ENCODE results near the gene GALNT10.

GALNT10 gene

DNA sequence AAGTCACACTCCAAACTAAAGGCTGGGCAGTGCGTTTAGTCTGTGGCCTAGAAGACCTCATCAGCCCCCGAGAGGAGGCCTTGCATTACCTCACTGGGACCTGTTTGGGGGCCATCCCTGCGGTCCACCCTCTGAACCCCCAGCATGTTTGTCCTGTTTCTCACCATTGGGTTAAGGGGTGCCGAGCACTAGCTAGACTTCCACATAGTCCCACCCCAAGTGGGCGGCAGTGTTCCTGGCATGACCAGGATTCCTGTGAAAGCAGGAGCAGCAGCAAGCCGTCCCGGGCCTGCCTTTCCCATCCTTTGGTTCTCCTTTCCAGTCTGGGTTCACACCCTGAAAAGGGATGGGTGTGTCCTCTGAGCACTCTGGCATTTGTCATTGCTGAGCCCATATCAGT is 228.7 kb downstream of the GALNT10 start:
- no peak overlapping the region for H3K4ac ChIP-seq (ENCODE audit: low read length)
- H3K18ac ChIP-seq (ENCODE audit: low read length): no peak overlapping the region
- H2BK12ac ChIP-seq (ENCODE audit: low read length): no peak overlapping the region
- no peak for DNase-seq (ENCODE audit: low spot score)
- no peak overlapping the region for H4K8ac ChIP-seq (ENCODE audit: low read depth, low read length)
- no CpG with 5 or more reads among the region's 7 CpGs for WGBS, 2 donors (ENCODE audit: extremely low coverage in 2 of 2, insufficient read length in 2 of 2, insufficient replicate concordance in 1 of 2)
- no peak overlapping the region for H2BK120ac ChIP-seq (ENCODE audit: low read depth, low read length)
- H3K9me3 ChIP-seq (replicated peaks in 1 of 2; ENCODE audit: control insufficient read depth in 2 of 2, insufficient read depth in 1 of 2, low read depth in 1 of 2, low read length in 2 of 2): peaks cover 0 to 15% of the 10 kb centered on the region in 2 donors
- no peak overlapping the region for H4K91ac ChIP-seq (ENCODE audit: low read depth, low read length, poor library complexity)
- no peaks in the 10 kb centered on the region for H3K27me3 ChIP-seq (ENCODE audit: control insufficient read depth in 3 of 3, insufficient read depth in 3 of 3, low read depth in 1 of 3, low read length in 3 of 3)
- H3K36me3 ChIP-seq (replicated peaks in 1 of 2; ENCODE audit: control insufficient read depth in 2 of 2, insufficient read depth in 2 of 2, low read length in 2 of 2): peaks cover 4 to 52% of the 10 kb centered on the region in 2 donors
- H3K4me1 ChIP-seq (ENCODE audit: control insufficient read depth in 2 of 2, insufficient read depth in 1 of 2, low read depth in 1 of 2, low read length in 2 of 2): no peaks in the 10 kb centered on the region
- H3K79me1 ChIP-seq (ENCODE audit: low read depth, low read length): no peaks in the 10 kb centered on the region
- H3K23ac ChIP-seq (ENCODE audit: low read depth, low read length, poor library complexity): no peak overlapping the region
- H2BK5ac ChIP-seq (ENCODE audit: low read length): no peak overlapping the region
- H2AK5ac ChIP-seq (ENCODE audit: low read depth, low read length): no peak overlapping the region
- H3K4me2 ChIP-seq (ENCODE audit: insufficient read depth, low read length, poor library complexity, severe bottlenecking): no peak overlapping the region
- no peak overlapping the region for H3K27ac ChIP-seq (replicated peaks; ENCODE audit: low read length)
- no peak overlapping the region for H3K9ac ChIP-seq (ENCODE audit: low read depth, low read length, poor library complexity)
- H3K4me3 ChIP-seq (ENCODE audit: low read length in 2 of 2): no peak overlapping the region
- H2AFZ ChIP-seq (ENCODE audit: low read length): no peak overlapping the region
- no peak overlapping the region for H3K14ac ChIP-seq (ENCODE audit: low read length)
- H2BK15ac ChIP-seq (ENCODE audit: low read length): no peak overlapping the region

DNA sequence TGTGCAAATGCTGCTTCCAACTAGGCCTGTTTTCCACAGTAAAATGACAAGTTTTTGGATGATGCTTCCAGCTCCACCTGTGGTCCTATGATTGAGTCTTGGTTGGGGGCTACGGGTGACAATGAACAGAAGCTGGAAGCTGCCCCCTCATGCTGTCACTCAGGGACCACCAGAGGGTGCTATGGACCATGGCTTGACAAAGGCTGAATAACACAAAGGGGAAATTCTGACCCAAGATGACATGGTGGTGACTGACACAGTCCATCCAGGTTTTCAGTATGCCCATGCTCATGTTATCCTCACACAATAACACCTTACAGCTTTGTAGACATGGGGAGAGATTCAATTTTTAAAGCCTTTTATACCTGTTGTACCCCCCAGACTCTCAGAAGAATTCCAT is 231.3 kb downstream of the GALNT10 start:
- Histone ChIP-seq H3K4ac (ENCODE audit: low read length) (no peak overlapping the region), H4K91ac (ENCODE audit: low read depth, low read length, poor library complexity) (no peak overlapping the region), H3K4me1 (ENCODE audit: control insufficient read depth in 2 of 2, insufficient read depth in 1 of 2, low read depth in 1 of 2, low read length in 2 of 2) (no peaks in the 10 kb centered on the region), H3K23ac (ENCODE audit: low read depth, low read length, poor library complexity) (no peak overlapping the region), H2AFZ (ENCODE audit: low read length) (no peak overlapping the region), H2AK5ac (ENCODE audit: low read depth, low read length) (no peak overlapping the region), H3K36me3 (replicated peaks in 1 of 2; ENCODE audit: control insufficient read depth in 2 of 2, insufficient read depth in 2 of 2, low read length in 2 of 2) (peaks cover 0 to 28% of the 10 kb centered on the region in 2 donors), H3K4me2 (ENCODE audit: insufficient read depth, low read length, poor library complexity, severe bottlenecking) (no peak overlapping the region), H2BK5ac (ENCODE audit: low read length) (no peak overlapping the region), H3K27ac (replicated peaks; ENCODE audit: low read length) (no peak overlapping the region), H2BK12ac (ENCODE audit: low read length) (no peak overlapping the region), H3K9ac (ENCODE audit: low read depth, low read length, poor library complexity) (no peak overlapping the region), H3K27me3 (ENCODE audit: control insufficient read depth in 3 of 3, insufficient read depth in 3 of 3, low read depth in 1 of 3, low read length in 3 of 3) (no peaks in the 10 kb centered on the region), H3K18ac (ENCODE audit: low read length) (no peak overlapping the region), H4K8ac (ENCODE audit: low read depth, low read length) (no peak overlapping the region), H3K14ac (ENCODE audit: low read length) (no peak overlapping the region), H2BK15ac (ENCODE audit: low read length) (no peak overlapping the region), H3K79me1 (ENCODE audit: low read depth, low read length) (no peaks in the 10 kb centered on the region), H2BK120ac (ENCODE audit: low read depth, low read length) (no peak overlapping the region), H3K4me3 (ENCODE audit: low read length in 2 of 2) (no peak overlapping the region), H3K9me3 (replicated peaks in 1 of 2; ENCODE audit: control insufficient read depth in 2 of 2, insufficient read depth in 1 of 2, low read depth in 1 of 2, low read length in 2 of 2) (peaks cover 0 to 15% of the 10 kb centered on the region in 2 donors)
- no CpG with 5 or more reads among the region's 1 CpG for WGBS, 2 donors (ENCODE audit: extremely low coverage in 2 of 2, insufficient read length in 2 of 2, insufficient replicate concordance in 1 of 2)
- DNase-seq (ENCODE audit: low spot score): no peak

DNA sequence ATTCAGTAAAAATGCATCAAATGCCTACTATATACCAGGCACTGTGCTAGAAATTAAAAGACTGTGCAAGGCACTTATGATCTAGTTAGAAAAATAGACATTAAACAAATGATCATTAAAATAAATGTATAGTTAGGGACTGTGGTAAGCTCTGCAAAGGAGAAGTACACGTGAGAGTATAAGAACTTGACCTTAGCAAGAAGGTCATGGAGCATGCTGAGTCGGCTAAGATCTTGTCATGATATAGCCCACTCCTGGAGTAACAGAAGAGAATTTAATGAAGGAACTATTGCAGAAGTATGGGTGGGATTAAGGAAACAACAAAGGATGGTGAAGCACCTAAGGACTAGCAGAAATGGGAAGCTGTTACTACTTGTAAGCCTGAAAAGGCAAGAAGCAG is 231.8 kb downstream of the GALNT10 start:
- WGBS, 2 donors (ENCODE audit: extremely low coverage in 2 of 2, insufficient read length in 2 of 2, insufficient replicate concordance in 1 of 2): no CpG with 5 or more reads among the region's 2 CpGs
- peaks cover 0 to 24% of the 10 kb centered on the region in 2 donors for H3K36me3 ChIP-seq (replicated peaks in 1 of 2; ENCODE audit: control insufficient read depth in 2 of 2, insufficient read depth in 2 of 2, low read length in 2 of 2)
- no peak overlapping the region for H3K14ac ChIP-seq (ENCODE audit: low read length)
- no peak overlapping the region for H3K4me3 ChIP-seq (ENCODE audit: low read length in 2 of 2)
- no peak overlapping the region for H3K27ac ChIP-seq (replicated peaks; ENCODE audit: low read length)
- no peak overlapping the region for H2AK5ac ChIP-seq (ENCODE audit: low read depth, low read length)
- no peak overlapping the region for H3K9ac ChIP-seq (ENCODE audit: low read depth, low read length, poor library complexity)
- H4K91ac ChIP-seq (ENCODE audit: low read depth, low read length, poor library complexity): no peak overlapping the region
- no peak overlapping the region for H3K23ac ChIP-seq (ENCODE audit: low read depth, low read length, poor library complexity)
- H3K79me1 ChIP-seq (ENCODE audit: low read depth, low read length): no peaks in the 10 kb centered on the region
- peaks cover 0 to 15% of the 10 kb centered on the region in 2 donors for H3K9me3 ChIP-seq (replicated peaks in 1 of 2; ENCODE audit: control insufficient read depth in 2 of 2, insufficient read depth in 1 of 2, low read depth in 1 of 2, low read length in 2 of 2)
- H2AFZ ChIP-seq (ENCODE audit: low read length): no peak overlapping the region
- DNase-seq (ENCODE audit: low spot score): no peak
- no peaks in the 10 kb centered on the region for H3K27me3 ChIP-seq (ENCODE audit: control insufficient read depth in 3 of 3, insufficient read depth in 3 of 3, low read depth in 1 of 3, low read length in 3 of 3)
- no peak overlapping the region for H2BK12ac ChIP-seq (ENCODE audit: low read length)
- no peak overlapping the region for H4K8ac ChIP-seq (ENCODE audit: low read depth, low read length)
- no peak overlapping the region for H3K18ac ChIP-seq (ENCODE audit: low read length)
- no peak overlapping the region for H3K4me2 ChIP-seq (ENCODE audit: insufficient read depth, low read length, poor library complexity, severe bottlenecking)
- no peak overlapping the region for H2BK120ac ChIP-seq (ENCODE audit: low read depth, low read length)
- no peaks in the 10 kb centered on the region for H3K4me1 ChIP-seq (ENCODE audit: control insufficient read depth in 2 of 2, insufficient read depth in 1 of 2, low read depth in 1 of 2, low read length in 2 of 2)
- no peak overlapping the region for H3K4ac ChIP-seq (ENCODE audit: low read length)
- no peak overlapping the region for H2BK15ac ChIP-seq (ENCODE audit: low read length)
- H2BK5ac ChIP-seq (ENCODE audit: low read length): no peak overlapping the region

DNA sequence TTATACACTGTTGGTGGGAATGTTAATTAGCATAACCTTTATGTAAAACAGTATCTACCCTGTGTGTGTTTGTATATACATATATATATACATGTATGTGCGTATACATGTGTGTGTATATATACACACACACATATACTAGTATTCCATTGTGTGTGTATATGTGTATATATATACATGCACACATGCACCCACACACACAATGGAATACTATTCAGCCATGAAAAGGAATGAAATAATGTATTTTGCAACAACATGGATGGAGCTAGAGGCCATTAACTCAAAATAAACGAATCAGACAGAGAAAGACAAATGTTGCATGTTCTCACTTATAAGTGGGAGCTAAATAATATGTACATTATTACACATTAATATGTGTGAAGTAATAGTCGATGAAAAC is 237.7 kb downstream of the GALNT10 start:
- Histone ChIP-seq H3K27ac (replicated peaks; ENCODE audit: low read length) (no peak overlapping the region), H3K36me3 (replicated peaks in 1 of 2; ENCODE audit: control insufficient read depth in 2 of 2, insufficient read depth in 2 of 2, low read length in 2 of 2) (peaks cover 0 to 6% of the 10 kb centered on the region in 2 donors), H3K4me2 (ENCODE audit: insufficient read depth, low read length, poor library complexity, severe bottlenecking) (no peak overlapping the region), H3K27me3 (ENCODE audit: control insufficient read depth in 3 of 3, insufficient read depth in 3 of 3, low read depth in 1 of 3, low read length in 3 of 3) (no peaks in the 10 kb centered on the region), H4K8ac (ENCODE audit: low read depth, low read length) (no peak overlapping the region), H3K9me3 (replicated peaks in 1 of 2; ENCODE audit: control insufficient read depth in 2 of 2, insufficient read depth in 1 of 2, low read depth in 1 of 2, low read length in 2 of 2) (peaks cover 0 to 12% of the 10 kb centered on the region in 2 donors), H2BK5ac (ENCODE audit: low read length) (no peak overlapping the region), H2BK120ac (ENCODE audit: low read depth, low read length) (no peak overlapping the region), H2AK5ac (ENCODE audit: low read depth, low read length) (no peak overlapping the region), H2BK12ac (ENCODE audit: low read length) (no peak overlapping the region), H3K18ac (ENCODE audit: low read length) (no peak overlapping the region), H3K4me3 (ENCODE audit: low read length in 2 of 2) (no peak overlapping the region), H3K4me1 (ENCODE audit: control insufficient read depth in 2 of 2, insufficient read depth in 1 of 2, low read depth in 1 of 2, low read length in 2 of 2) (no peaks in the 10 kb centered on the region), H3K9ac (ENCODE audit: low read depth, low read length, poor library complexity) (no peak overlapping the region), H3K23ac (ENCODE audit: low read depth, low read length, poor library complexity) (no peak overlapping the region), H2BK15ac (ENCODE audit: low read length) (no peak overlapping the region), H3K14ac (ENCODE audit: low read length) (no peak overlapping the region), H3K79me1 (ENCODE audit: low read depth, low read length) (no peaks in the 10 kb centered on the region), H3K4ac (ENCODE audit: low read length) (no peak overlapping the region), H2AFZ (ENCODE audit: low read length) (no peak overlapping the region), H4K91ac (ENCODE audit: low read depth, low read length, poor library complexity) (no peak overlapping the region)
- WGBS, 2 donors (ENCODE audit: extremely low coverage in 2 of 2, insufficient read length in 2 of 2, insufficient replicate concordance in 1 of 2): no CpG with 5 or more reads among the region's 3 CpGs
- no peak for DNase-seq (ENCODE audit: low spot score)
